Measurements from ENCODE around the gene ZNF827. TPM values are rescaled to one million over a fixed set of nuclear protein-coding genes. Genes with fewer than 3 reads are reported as not detected.

ZNF827 gene
- polyA plus RNA-seq, 1 donor from 2014 or later: 12.1 TPM

DNA sequence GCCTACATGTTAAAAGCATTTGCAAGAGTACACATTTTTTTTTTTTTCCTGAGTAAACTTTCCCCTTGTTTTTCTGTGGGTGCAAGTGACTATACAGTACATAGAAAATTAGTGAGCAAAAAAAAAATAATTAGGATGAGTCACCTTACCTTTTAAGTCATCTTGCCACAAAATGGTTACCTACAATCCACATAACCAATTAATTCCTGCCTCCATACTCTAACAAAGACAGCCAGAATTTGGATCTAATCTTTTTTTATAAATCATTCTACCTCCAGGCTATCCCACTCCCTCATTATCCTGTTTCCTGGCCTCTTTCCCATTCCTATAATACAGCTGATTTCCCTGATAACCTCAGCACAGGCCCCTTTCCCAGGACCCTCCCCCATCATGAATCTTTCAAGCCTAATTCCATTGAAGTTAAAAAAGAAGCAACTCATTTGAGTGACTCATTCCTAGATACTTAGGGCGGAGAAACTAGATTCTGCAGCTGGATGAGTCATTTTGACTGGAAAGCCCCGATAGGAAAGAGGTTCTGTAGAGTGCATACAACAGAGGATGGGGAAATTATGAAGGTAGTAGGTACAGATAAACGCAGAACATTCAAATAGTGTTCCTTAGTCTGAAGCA lies 130.5 kb downstream of the ZNF827 start:
- no peaks in the 10 kb centered on the region for H3K9me3 ChIP-seq (ENCODE audit: low read length)
- no peak for TF ChIP-seq MXI1 (conservative IDR thresholded peaks at IDR 0.05; ENCODE audit: poor library complexity, severe bottlenecking)
- no peak for TF ChIP-seq RAD21 (conservative IDR thresholded peaks at IDR 0.05)
- TF ChIP-seq, protein P1, sequence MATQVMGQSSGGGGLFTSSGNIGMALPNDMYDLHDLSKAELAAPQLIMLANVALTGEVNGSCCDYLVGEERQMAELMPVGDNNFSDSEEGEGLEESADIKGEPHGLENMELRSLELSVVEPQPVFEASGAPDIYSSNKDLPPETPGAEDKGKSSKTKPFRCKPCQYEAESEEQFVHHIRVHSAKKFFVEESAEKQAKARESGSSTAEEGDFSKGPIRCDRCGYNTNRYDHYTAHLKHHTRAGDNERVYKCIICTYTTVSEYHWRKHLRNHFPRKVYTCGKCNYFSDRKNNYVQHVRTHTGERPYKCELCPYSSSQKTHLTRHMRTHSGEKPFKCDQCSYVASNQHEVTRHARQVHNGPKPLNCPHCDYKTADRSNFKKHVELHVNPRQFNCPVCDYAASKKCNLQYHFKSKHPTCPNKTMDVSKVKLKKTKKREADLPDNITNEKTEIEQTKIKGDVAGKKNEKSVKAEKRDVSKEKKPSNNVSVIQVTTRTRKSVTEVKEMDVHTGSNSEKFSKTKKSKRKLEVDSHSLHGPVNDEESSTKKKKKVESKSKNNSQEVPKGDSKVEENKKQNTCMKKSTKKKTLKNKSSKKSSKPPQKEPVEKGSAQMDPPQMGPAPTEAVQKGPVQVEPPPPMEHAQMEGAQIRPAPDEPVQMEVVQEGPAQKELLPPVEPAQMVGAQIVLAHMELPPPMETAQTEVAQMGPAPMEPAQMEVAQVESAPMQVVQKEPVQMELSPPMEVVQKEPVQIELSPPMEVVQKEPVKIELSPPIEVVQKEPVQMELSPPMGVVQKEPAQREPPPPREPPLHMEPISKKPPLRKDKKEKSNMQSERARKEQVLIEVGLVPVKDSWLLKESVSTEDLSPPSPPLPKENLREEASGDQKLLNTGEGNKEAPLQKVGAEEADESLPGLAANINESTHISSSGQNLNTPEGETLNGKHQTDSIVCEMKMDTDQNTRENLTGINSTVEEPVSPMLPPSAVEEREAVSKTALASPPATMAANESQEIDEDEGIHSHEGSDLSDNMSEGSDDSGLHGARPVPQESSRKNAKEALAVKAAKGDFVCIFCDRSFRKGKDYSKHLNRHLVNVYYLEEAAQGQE (IDR thresholded peaks at IDR 0.05; ENCODE audit: borderline replicate concordance): no peak
- TF ChIP-seq, protein P2, sequence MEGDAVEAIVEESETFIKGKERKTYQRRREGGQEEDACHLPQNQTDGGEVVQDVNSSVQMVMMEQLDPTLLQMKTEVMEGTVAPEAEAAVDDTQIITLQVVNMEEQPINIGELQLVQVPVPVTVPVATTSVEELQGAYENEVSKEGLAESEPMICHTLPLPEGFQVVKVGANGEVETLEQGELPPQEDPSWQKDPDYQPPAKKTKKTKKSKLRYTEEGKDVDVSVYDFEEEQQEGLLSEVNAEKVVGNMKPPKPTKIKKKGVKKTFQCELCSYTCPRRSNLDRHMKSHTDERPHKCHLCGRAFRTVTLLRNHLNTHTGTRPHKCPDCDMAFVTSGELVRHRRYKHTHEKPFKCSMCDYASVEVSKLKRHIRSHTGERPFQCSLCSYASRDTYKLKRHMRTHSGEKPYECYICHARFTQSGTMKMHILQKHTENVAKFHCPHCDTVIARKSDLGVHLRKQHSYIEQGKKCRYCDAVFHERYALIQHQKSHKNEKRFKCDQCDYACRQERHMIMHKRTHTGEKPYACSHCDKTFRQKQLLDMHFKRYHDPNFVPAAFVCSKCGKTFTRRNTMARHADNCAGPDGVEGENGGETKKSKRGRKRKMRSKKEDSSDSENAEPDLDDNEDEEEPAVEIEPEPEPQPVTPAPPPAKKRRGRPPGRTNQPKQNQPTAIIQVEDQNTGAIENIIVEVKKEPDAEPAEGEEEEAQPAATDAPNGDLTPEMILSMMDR (IDR thresholded peaks at IDR 0.05; ENCODE audit: poor library complexity, severe bottlenecking): no peak
- no peak for TF ChIP-seq EZH2 (IDR thresholded peaks at IDR 0.05; ENCODE audit: borderline replicate concordance, insufficient read depth, low read length, poor library complexity, severe bottlenecking)
- no peak for TF ChIP-seq EP300 (conservative IDR thresholded peaks at IDR 0.05; ENCODE audit: poor library complexity, severe bottlenecking)
- no peak for TF ChIP-seq POLR2AphosphoS5 (IDR thresholded peaks at IDR 0.05)
- TF ChIP-seq TAF1 (IDR thresholded peaks at IDR 0.05; ENCODE audit: low read depth): no peak
- TF ChIP-seq SMC3 (conservative IDR thresholded peaks at IDR 0.05; ENCODE audit: poor library complexity): no peak
- H3K4me2 ChIP-seq (ENCODE audit: low read length): no peak overlapping the region

DNA sequence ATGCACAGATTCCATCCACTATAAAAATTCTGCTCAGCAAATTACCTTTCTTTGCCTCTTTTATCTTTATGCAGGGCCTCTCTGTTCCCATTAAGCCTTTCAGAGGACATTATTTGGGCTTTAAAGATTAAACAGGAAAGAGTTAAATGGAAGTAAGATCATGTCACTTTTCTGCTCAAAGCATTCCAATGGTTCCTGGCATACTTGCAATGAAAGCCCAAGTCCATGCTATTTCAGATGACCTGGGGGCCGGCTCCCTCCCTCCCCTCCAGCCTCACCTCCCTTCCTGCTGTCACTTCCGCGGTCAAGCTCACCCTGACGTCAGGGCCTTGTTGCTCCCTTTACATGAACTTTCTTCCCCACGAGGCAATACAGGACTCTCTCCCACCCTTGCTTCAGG lies 133.1 kb downstream of the ZNF827 start:
- Histone ChIP-seq H3K27me3 (ENCODE audit: insufficient read depth, low read depth, low read length) (no peaks in the 10 kb centered on the region), H4K20me1 (ENCODE audit: insufficient read depth) (no peaks in the 10 kb centered on the region), H3F3A (ENCODE audit: insufficient read depth, low read length, poor library complexity, severe bottlenecking) (no peaks in the 10 kb centered on the region), H3K79me2 (replicated peaks; ENCODE audit: insufficient read depth, low read length) (no peaks in the 10 kb centered on the region), H3K9ac (ENCODE audit: low read length) (no peak overlapping the region), H3K4me2 (ENCODE audit: low read length) (no peak overlapping the region), H3K36me3 (ENCODE audit: insufficient read depth, low read length) (peaks cover 6% of the 10 kb centered on the region), H3K4me3 (ENCODE audit: low read length) (no peak overlapping the region), H3K9me3 (ENCODE audit: low read length) (no peaks in the 10 kb centered on the region), H3K9me2 (ENCODE audit: insufficient read depth, low read length) (no peaks in the 10 kb centered on the region), H3K27ac (ENCODE audit: low read length) (no peak overlapping the region), H2AFZ (ENCODE audit: low read depth, low read length) (no peak overlapping the region)
- TF ChIP-seq, protein P1 (IDR thresholded peaks at IDR 0.05; ENCODE audit: borderline replicate concordance): no peak
- TF ChIP-seq EZH2 (IDR thresholded peaks at IDR 0.05; ENCODE audit: borderline replicate concordance, insufficient read depth, low read length, poor library complexity, severe bottlenecking): no peak

More for the DNA sequence above, 130.5 kb downstream of the ZNF827 start:
- no peaks in the 10 kb centered on the region for H3F3A ChIP-seq (ENCODE audit: insufficient read depth, low read length, poor library complexity, severe bottlenecking)
- peaks cover 11% of the 10 kb centered on the region for H3K36me3 ChIP-seq (ENCODE audit: insufficient read depth, low read length)
- H3K27me3 ChIP-seq (ENCODE audit: insufficient read depth, low read depth, low read length): no peaks in the 10 kb centered on the region
- H3K79me2 ChIP-seq (replicated peaks; ENCODE audit: insufficient read depth, low read length): no peaks in the 10 kb centered on the region
- H3K27ac ChIP-seq (ENCODE audit: low read length): no peak overlapping the region
- H3K9ac ChIP-seq (ENCODE audit: low read length): no peak overlapping the region
- H4K20me1 ChIP-seq (ENCODE audit: insufficient read depth): no peaks in the 10 kb centered on the region
- H3K9me2 ChIP-seq (ENCODE audit: insufficient read depth, low read length): no peaks in the 10 kb centered on the region
- H3K4me3 ChIP-seq (ENCODE audit: low read length): no peak overlapping the region
- no peak overlapping the region for H2AFZ ChIP-seq (ENCODE audit: low read depth, low read length)

All from neural cell (in vitro differentiated cells).